IMR-90 (cell line): ENCODE results near the gene SORD. TPM values are rescaled to one million over a fixed set of nuclear protein-coding genes. Genes with fewer than 3 reads are reported as not detected.
"Not testable (repeated sequence)": the region's sequence is repeated elsewhere in the genome, so short reads cannot be mapped to it uniquely, and the experiment has no call there.

Experiments used
- ATAC-seq: fragments of 200-7000 bp; cut with Tn5 transposase; 2 replicates; pipeline ENCODE4 v1.9.1; 2020; ENCODE audit warnings: low read depth, mild to moderate bottlenecking, moderate library complexity
- BruUV-seq: library from RNA; stranded (reverse); fragments of 400-500 nt; replicated peaks from 2 replicates; lab custom pipeline; 2021; lab: Mats Ljungman, UMichigan
- CTCF ChIA-PET: fragments of 300-600 bp; formaldehyde crosslinking; extraction: SDS; loops from one replicate; lab custom pipeline; 2021; ENCODE audit warnings: antibody characterized with exemption; lab: Yijun Ruan, JAX
- POLR2A ChIA-PET: fragments of 300-600 bp; sonication (Branson Sonifier 250); formaldehyde crosslinking; loops from one replicate; lab custom pipeline; 2022; ENCODE audit warnings: antibody characterized with exemption; ENCODE audit not compliant: unreplicated experiment; lab: Charles Lee
- DNase-seq: peaks from one replicate; pipeline ENCODE4 v3.0.0; 2013
- H2AFZ ChIP-seq: replicated peaks from 2 replicates; pipeline ENCODE3; 2013; ENCODE audit warnings: low read length, mild to moderate bottlenecking; ENCODE audit not compliant: poor library complexity
- H2AK5ac ChIP-seq: 2 replicates; pipeline ENCODE4 v1.6.1; 2013; ENCODE audit warnings: low read depth, low read length, inconsistent platforms
- H2AK9ac ChIP-seq: replicated peaks from 2 replicates; pipeline ENCODE3; 2013; ENCODE audit warnings: mild to moderate bottlenecking, low read depth, low read length, moderate library complexity; ENCODE audit not compliant: poor library complexity
- H2BK120ac ChIP-seq: 2 replicates; pipeline ENCODE4 v1.6.1; 2013; ENCODE audit warnings: low read depth, low read length, inconsistent platforms
- H2BK15ac ChIP-seq: 3 replicates; pipeline ENCODE4 v1.6.1; 2013; ENCODE audit warnings: low read depth, low read length, inconsistent platforms
- H2BK20ac ChIP-seq: 2 replicates; pipeline ENCODE4 v1.6.1; 2013; ENCODE audit warnings: low read depth, mild to moderate bottlenecking, inconsistent platforms, low read length, moderate library complexity
- H2BK5ac ChIP-seq: 2 replicates; pipeline ENCODE4 v1.6.1; 2013; ENCODE audit warnings: mild to moderate bottlenecking, low read depth, low read length, inconsistent platforms; ENCODE audit not compliant: poor library complexity, severe bottlenecking
- H3K14ac ChIP-seq: replicated peaks from 2 replicates; pipeline ENCODE4 v1.6.1; 2013; ENCODE audit warnings: low read depth, low read length, inconsistent platforms
- H3K18ac ChIP-seq: 2 replicates; pipeline ENCODE4 v1.6.1; 2013; ENCODE audit warnings: low read depth, low read length, control low read depth
- H3K23ac ChIP-seq: 2 replicates; pipeline ENCODE4 v1.6.1; 2013; ENCODE audit warnings: low read depth, low read length, inconsistent platforms
- H3K27ac ChIP-seq: 2 replicates; pipeline ENCODE4 v1.5.1; 2013; ENCODE audit warnings: mild to moderate bottlenecking, control low read depth, low read length; ENCODE audit not compliant: insufficient read depth
- H3K27me3 ChIP-seq: 2 replicates; pipeline ENCODE4 v1.6.1; 2013; ENCODE audit warnings: low read length; ENCODE audit not compliant: control insufficient read depth, insufficient read depth
- H3K36me3 ChIP-seq: 2 replicates; pipeline ENCODE4 v1.6.1; 2013; ENCODE audit warnings: low read length, mixed read lengths; ENCODE audit not compliant: control insufficient read depth, insufficient read depth
- H3K4ac ChIP-seq: 2 replicates; pipeline ENCODE4 v1.6.1; 2013; ENCODE audit warnings: low read depth, low read length, inconsistent platforms
- H3K4me1 ChIP-seq: 2 replicates; pipeline ENCODE4 v1.6.1; 2013; ENCODE audit warnings: low read length, mixed read lengths; ENCODE audit not compliant: control insufficient read depth, insufficient read depth
- H3K4me2 ChIP-seq: 2 replicates; pipeline ENCODE4 v1.6.1; 2013; ENCODE audit warnings: low read depth, mild to moderate bottlenecking, control low read depth, low read length, moderate library complexity
- H3K4me3 ChIP-seq: 2 replicates; pipeline ENCODE4 v1.5.1; 2013; ENCODE audit warnings: low read depth, mild to moderate bottlenecking, control low read depth, low read length, moderate library complexity; ENCODE audit not compliant: insufficient read depth
- H3K56ac ChIP-seq: 2 replicates; pipeline ENCODE4 v1.6.1; 2013; ENCODE audit warnings: low read length, inconsistent platforms; ENCODE audit not compliant: insufficient read depth; ENCODE audit errors: extremely low read depth
- H3K79me1 ChIP-seq, 2 experiments: 2 replicates each; pipeline ENCODE4 v1.6.1; 2013; ENCODE audit warnings: low read length in 2 of 2, inconsistent platforms in 1 of 2, low read depth in 1 of 2
- H3K9ac ChIP-seq: 2 replicates; pipeline ENCODE4 v1.6.1; 2013; ENCODE audit warnings: low read depth, low read length, control low read depth
- H3K9me1 ChIP-seq: 2 replicates; pipeline ENCODE4 v1.6.1; 2013; ENCODE audit warnings: low read length, inconsistent platforms; ENCODE audit not compliant: insufficient read depth
- H3K9me3 ChIP-seq: 2 replicates; pipeline ENCODE4 v1.6.1; 2013; ENCODE audit warnings: low read length; ENCODE audit not compliant: control insufficient read depth, insufficient read depth
- H4K20me1 ChIP-seq: 2 replicates; pipeline ENCODE4 v1.6.1; 2013; ENCODE audit warnings: low read length, inconsistent platforms; ENCODE audit not compliant: insufficient read depth
- H4K5ac ChIP-seq: 2 replicates; pipeline ENCODE4 v1.6.1; 2013; ENCODE audit warnings: mild to moderate bottlenecking, low read depth, low read length, control low read depth
- H4K8ac ChIP-seq, 2 experiments: 2 replicates each; pipeline ENCODE4 v1.6.1; 2013; ENCODE audit warnings: low read depth in 2 of 2, low read length in 2 of 2, control low read depth in 1 of 2, inconsistent platforms in 1 of 2
- H4K91ac ChIP-seq: 2 replicates; pipeline ENCODE4 v1.6.1; 2013; ENCODE audit warnings: low read depth, low read length, inconsistent platforms; ENCODE audit not compliant: insufficient read depth
- WGBS, 2 experiments: methylation state at CpG; one replicate each; pipeline versions ENCODE4 v1.1.5 to v1.1.7; 2013; ENCODE audit warnings: missing lambda C conversion rate in 2 of 2; ENCODE audit not compliant: insufficient read length in 1 of 2; ENCODE audit errors: extremely low coverage in 2 of 2; 5-methylcytosine and 5-hydroxymethylcytosine counted together
- dilution Hi-C: fragments of 300-500 bp; cut with HindIII; formaldehyde crosslinking; loops from one replicate; pipeline ENCODE4 v1.14.3; 2018; ENCODE audit warnings: low sequenced_read_pairs; ENCODE audit not compliant: unreplicated experiment
- in situ Hi-C: fragments of 300-500 bp; cut with MboI; formaldehyde crosslinking; loops from 3 replicates; pipeline ENCODE4 v1.14.3; 2019; ENCODE audit warnings: low sequenced_read_pairs, inconsistent platforms, mixed read lengths
- intact Hi-C: fragments of 100-400 bp; cut with micrococcal nuclease; formaldehyde crosslinking; loops from 2 replicates; pipeline ENCODE4 v1.10.0; 2022
- polyA plus RNA-seq, 3 experiments: library from polyadenylated mRNA; depleted of rRNA; stranded (reverse); fragments of >200 nt; gene quantifications; 2 replicates each; pipeline ENCODE4 v1.2.3, GENCODE V29; 2012; ENCODE audit warnings: low replicate concordance in 1 of 3
- total RNA-seq: library from RNA; depleted of rRNA; stranded (reverse); fragments of >200 nt; gene quantifications from 2 replicates; pipeline ENCODE4 v1.2.3, GENCODE V29; 2012

SORD gene
- total and polyA plus RNA-seq, 2 of the 4 experiments (the other 2 are of a cell fraction), result 27.6 to 34.2 TPM

DNA sequence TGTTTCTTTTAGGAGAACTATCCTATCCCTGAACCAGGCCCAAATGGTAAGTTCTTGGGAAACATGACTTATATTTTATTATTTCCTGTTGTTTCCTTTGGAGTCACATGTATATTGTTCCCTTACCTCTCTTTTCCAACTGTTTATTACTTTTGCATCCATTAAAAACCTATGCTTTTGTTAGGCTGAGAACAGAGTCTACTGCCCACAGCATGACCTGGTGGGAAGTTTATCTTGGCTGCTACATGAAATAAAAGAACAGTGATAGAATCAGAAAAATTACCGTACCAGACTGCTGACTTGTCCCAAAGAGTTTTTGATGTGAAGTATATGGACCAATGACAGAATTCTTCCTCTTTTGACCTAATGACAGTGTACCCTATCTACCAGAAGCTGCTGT is 17.4 kb downstream of the SORD start:
- H3K4me1 ChIP-seq, POLR2A ChIA-PET, H4K5ac ChIP-seq, H3K9me3 ChIP-seq, CTCF ChIA-PET, H2AK5ac ChIP-seq, BruUV-seq, H2BK120ac ChIP-seq, H3K36me3 ChIP-seq, H3K9ac ChIP-seq, H3K4ac ChIP-seq, ATAC-seq, H2BK5ac ChIP-seq, H3K9me1 ChIP-seq, DNase-seq, H3K23ac ChIP-seq, H4K20me1 ChIP-seq, H4K91ac ChIP-seq, H2BK15ac ChIP-seq, H3K18ac ChIP-seq, H4K8ac ChIP-seq, in situ Hi-C loops, H2BK20ac ChIP-seq, H3K14ac ChIP-seq, intact Hi-C loops, H3K27ac ChIP-seq, H3K4me3 ChIP-seq, H2AK9ac ChIP-seq, H3K4me2 ChIP-seq, H2AFZ ChIP-seq, H3K56ac ChIP-seq, dilution Hi-C loops, H3K27me3 ChIP-seq, H3K79me1 ChIP-seq: not testable (repeated sequence)
- no CpG with 5 or more reads among the region's 1 CpG for WGBS, 2 experiments

DNA sequence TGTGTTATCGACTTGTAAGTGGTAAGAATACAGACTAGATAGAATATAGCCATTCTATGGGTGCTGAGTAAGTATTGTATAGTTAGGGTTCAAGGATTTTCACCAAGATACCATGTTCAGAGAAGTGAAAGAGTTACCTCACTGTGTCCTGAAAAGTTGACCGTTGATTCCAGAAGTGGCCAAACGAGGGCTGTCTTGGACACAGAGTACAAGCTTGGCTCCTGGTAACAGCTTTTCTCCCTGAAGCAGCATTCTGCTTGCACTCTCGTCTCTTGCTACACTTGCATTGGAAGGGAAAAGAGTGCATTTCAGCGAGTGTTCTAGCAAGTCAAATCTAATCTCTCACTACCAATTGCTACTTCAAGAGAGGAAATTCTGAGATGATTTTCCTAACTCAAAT is 18.5 kb downstream of the SORD start:
- H4K91ac ChIP-seq, DNase-seq, H2BK20ac ChIP-seq, H2AK5ac ChIP-seq, H3K79me1 ChIP-seq, dilution Hi-C loops, H3K23ac ChIP-seq, H3K9ac ChIP-seq, BruUV-seq, H4K20me1 ChIP-seq, H3K36me3 ChIP-seq, H3K9me3 ChIP-seq, POLR2A ChIA-PET, H3K27me3 ChIP-seq, H3K9me1 ChIP-seq, CTCF ChIA-PET, H4K8ac ChIP-seq, H2BK120ac ChIP-seq, H4K5ac ChIP-seq, in situ Hi-C loops, H3K56ac ChIP-seq, H3K4me3 ChIP-seq, H3K4ac ChIP-seq, H3K18ac ChIP-seq, ATAC-seq, H3K4me1 ChIP-seq, H3K4me2 ChIP-seq, H2BK15ac ChIP-seq, H2AK9ac ChIP-seq, H2BK5ac ChIP-seq, H2AFZ ChIP-seq, H3K14ac ChIP-seq, H3K27ac ChIP-seq, intact Hi-C loops: not testable (repeated sequence)
- 67% methylated on average over 2 of the region's 5 CpGs; no CpG with 5 or more reads in 1 of the 2 experiments for WGBS, 2 experiments
